Ishikawa (cell line): ENCODE results near the gene RPRD1A.

Source experiments
- CEBPB ChIP-seq: IDR thresholded peaks from 2 replicates; pipeline ENCODE4 v1.6.1; 2012
- EP300 ChIP-seq: IDR thresholded peaks from 2 replicates; pipeline ENCODE4 v1.6.1; 2012; ENCODE audit warnings: borderline replicate concordance
- NFIC ChIP-seq: IDR thresholded peaks from 2 replicates; pipeline ENCODE4 v1.6.1; 2012
- TF ChIP-seq, protein P1 (sequence below): IDR thresholded peaks from 2 replicates; pipeline ENCODE4 v1.6.1; 2012

DNA sequence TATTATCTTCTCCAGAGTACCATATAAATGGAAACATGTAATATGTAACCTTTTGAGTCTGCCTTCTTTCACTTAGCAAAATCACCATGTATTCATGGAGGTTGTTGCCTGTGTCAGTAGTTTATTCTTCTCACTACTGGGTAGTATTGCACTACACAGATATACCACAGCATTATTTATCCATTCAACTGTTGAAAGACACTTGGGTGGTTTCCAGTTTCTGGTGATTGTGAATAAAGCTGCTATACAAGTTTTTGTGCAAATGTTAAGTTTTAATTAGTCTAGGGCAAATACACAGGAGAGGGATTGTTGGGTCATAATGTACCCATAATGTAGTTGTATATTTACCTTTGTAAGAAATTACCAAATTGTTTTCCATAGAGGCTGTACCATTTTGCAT lies 29.6 kb upstream of the RPRD1A start:
- TF ChIP-seq EP300 (no peak), CEBPB (no peak), NFIC (no peak)
- TF ChIP-seq, protein P1, sequence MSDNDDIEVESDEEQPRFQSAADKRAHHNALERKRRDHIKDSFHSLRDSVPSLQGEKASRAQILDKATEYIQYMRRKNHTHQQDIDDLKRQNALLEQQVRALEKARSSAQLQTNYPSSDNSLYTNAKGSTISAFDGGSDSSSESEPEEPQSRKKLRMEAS: no peak
